ENCODE results near the gene GABRD.
"Not testable (repeated sequence)": the region's sequence is repeated elsewhere in the genome, so short reads cannot be mapped to it uniquely, and the experiment has no call there.

GABRD gene

GRCh38 chr1:1978108-1978507, 41.0 kb upstream of the GABRD start:
- no peak overlapping the region for H3K4me3 ChIP-seq (ENCODE audit: low read length in 2 of 2)
- H3K27me3 ChIP-seq (ENCODE audit: control insufficient read depth in 1 of 2, insufficient read depth in 2 of 2, low read length in 2 of 2) = peaks cover 4 to 7% of the 10 kb centered on the region in 2 donors
- no peak overlapping the region for H3K9ac ChIP-seq (ENCODE audit: low read length in 2 of 2)
- H3K4me1 ChIP-seq (ENCODE audit: control insufficient read depth, insufficient read depth, low read length) = no peaks in the 10 kb centered on the region
- H3K9me3 ChIP-seq (ENCODE audit: control insufficient read depth in 2 of 2, low read length in 2 of 2) = no peaks in the 10 kb centered on the region
- no peaks in the 10 kb centered on the region for H3K36me3 ChIP-seq (ENCODE audit: control insufficient read depth in 2 of 2, insufficient read depth in 2 of 2, low read length in 2 of 2)
- no peak overlapping the region for H3K27ac ChIP-seq (ENCODE audit: low read length)

GRCh38 chr1:1978690-1979481, 40.3 kb upstream of the GABRD start:
- not testable (repeated sequence) for H3K36me3 ChIP-seq (ENCODE audit: control insufficient read depth in 2 of 2, insufficient read depth in 2 of 2, low read length in 2 of 2); H3K4me3 ChIP-seq (ENCODE audit: low read length in 2 of 2); H3K27me3 ChIP-seq (ENCODE audit: control insufficient read depth in 1 of 2, insufficient read depth in 2 of 2, low read length in 2 of 2); H3K9me3 ChIP-seq (ENCODE audit: control insufficient read depth in 2 of 2, low read length in 2 of 2); H3K9ac ChIP-seq (ENCODE audit: low read length in 2 of 2); H3K27ac ChIP-seq (ENCODE audit: low read length); H3K4me1 ChIP-seq (ENCODE audit: control insufficient read depth, insufficient read depth, low read length)

- H3K9me3 ChIP-seq (ENCODE audit: control insufficient read depth in 2 of 2, low read length in 2 of 2) = no peaks in the 10 kb centered on the region
- no peak overlapping the region for H3K4me3 ChIP-seq (ENCODE audit: low read length in 2 of 2)
- H3K27ac ChIP-seq (ENCODE audit: low read length) = no peak overlapping the region
- peaks cover 0 to 2% of the 10 kb centered on the region in 2 donors for H3K27me3 ChIP-seq (ENCODE audit: control insufficient read depth in 1 of 2, insufficient read depth in 2 of 2, low read length in 2 of 2)
- H3K36me3 ChIP-seq (ENCODE audit: control insufficient read depth in 2 of 2, insufficient read depth in 2 of 2, low read length in 2 of 2) = no peaks in the 10 kb centered on the region
- no peaks in the 10 kb centered on the region for H3K4me1 ChIP-seq (ENCODE audit: control insufficient read depth, insufficient read depth, low read length)
- H3K9ac ChIP-seq (ENCODE audit: low read length in 2 of 2) = no peak overlapping the region
Measured at GRCh38 chr1:1979482-1980165, 39.5 kb upstream of the GABRD start.

- Histone ChIP-seq H3K36me3 (ENCODE audit: control insufficient read depth in 2 of 2, insufficient read depth in 2 of 2, low read length in 2 of 2) (no peaks in the 10 kb centered on the region), H3K27ac (ENCODE audit: low read length) (no peak overlapping the region), H3K9ac (ENCODE audit: low read length in 2 of 2) (no peak overlapping the region), H3K9me3 (ENCODE audit: control insufficient read depth in 2 of 2, low read length in 2 of 2) (no peaks in the 10 kb centered on the region), H3K4me1 (ENCODE audit: control insufficient read depth, insufficient read depth, low read length) (no peaks in the 10 kb centered on the region), H3K4me3 (ENCODE audit: low read length in 2 of 2) (no peak overlapping the region), H3K27me3 (ENCODE audit: control insufficient read depth in 1 of 2, insufficient read depth in 2 of 2, low read length in 2 of 2) (peaks cover 0 to 2% of the 10 kb centered on the region in 2 donors)
Measured at GRCh38 chr1:1980467-1981141, 38.5 kb upstream of the GABRD start.

- Histone ChIP-seq H3K36me3 (ENCODE audit: control insufficient read depth in 2 of 2, insufficient read depth in 2 of 2, low read length in 2 of 2) (no peaks in the 10 kb centered on the region), H3K9me3 (ENCODE audit: control insufficient read depth in 2 of 2, low read length in 2 of 2) (no peaks in the 10 kb centered on the region), H3K9ac (ENCODE audit: low read length in 2 of 2) (no peak overlapping the region), H3K27ac (ENCODE audit: low read length) (no peak overlapping the region), H3K4me3 (ENCODE audit: low read length in 2 of 2) (no peak overlapping the region), H3K4me1 (ENCODE audit: control insufficient read depth, insufficient read depth, low read length) (no peaks in the 10 kb centered on the region), H3K27me3 (ENCODE audit: control insufficient read depth in 1 of 2, insufficient read depth in 2 of 2, low read length in 2 of 2) (no peaks in the 10 kb centered on the region)
Measured at GRCh38 chr1:1981142-1981500, 38.0 kb upstream of the GABRD start.

GRCh38 chr1:1981631-1982327, 37.4 kb upstream of the GABRD start:
- not testable (repeated sequence) for H3K9ac ChIP-seq (ENCODE audit: low read length in 2 of 2)

GRCh38 chr1:1982379-1983232, 36.5 kb upstream of the GABRD start:
- no peak overlapping the region for H3K9ac ChIP-seq (ENCODE audit: low read length in 2 of 2)

More at GRCh38 chr1:1981631-1982327, 37.4 kb upstream of the GABRD start:
- H3K36me3 ChIP-seq (ENCODE audit: control insufficient read depth in 2 of 2, insufficient read depth in 2 of 2, low read length in 2 of 2); H3K9me3 ChIP-seq (ENCODE audit: control insufficient read depth in 2 of 2, low read length in 2 of 2); H3K4me1 ChIP-seq (ENCODE audit: control insufficient read depth, insufficient read depth, low read length); H3K27ac ChIP-seq (ENCODE audit: low read length); H3K27me3 ChIP-seq (ENCODE audit: control insufficient read depth in 1 of 2, insufficient read depth in 2 of 2, low read length in 2 of 2); H3K4me3 ChIP-seq (ENCODE audit: low read length in 2 of 2): not testable (repeated sequence)

GRCh38 chr1:1984560-1985070, 34.5 kb upstream of the GABRD start:
- Histone ChIP-seq H3K9me3 (ENCODE audit: control insufficient read depth in 2 of 2, low read length in 2 of 2) (no peaks in the 10 kb centered on the region), H3K9ac (ENCODE audit: low read length in 2 of 2) (no peak overlapping the region), H3K4me1 (ENCODE audit: control insufficient read depth, insufficient read depth, low read length) (peaks cover 5% of the 10 kb centered on the region), H3K36me3 (ENCODE audit: control insufficient read depth in 2 of 2, insufficient read depth in 2 of 2, low read length in 2 of 2) (no peaks in the 10 kb centered on the region), H3K27ac (ENCODE audit: low read length) (no peak overlapping the region), H3K4me3 (ENCODE audit: low read length in 2 of 2) (no peak overlapping the region), H3K27me3 (ENCODE audit: control insufficient read depth in 1 of 2, insufficient read depth in 2 of 2, low read length in 2 of 2) (peaks cover 11 to 17% of the 10 kb centered on the region in 2 donors)

More at GRCh38 chr1:1982379-1983232, 36.5 kb upstream of the GABRD start:
- Histone ChIP-seq H3K4me1 (ENCODE audit: control insufficient read depth, insufficient read depth, low read length) (no peaks in the 10 kb centered on the region), H3K9me3 (ENCODE audit: control insufficient read depth in 2 of 2, low read length in 2 of 2) (no peaks in the 10 kb centered on the region), H3K36me3 (ENCODE audit: control insufficient read depth in 2 of 2, insufficient read depth in 2 of 2, low read length in 2 of 2) (no peaks in the 10 kb centered on the region), H3K27ac (ENCODE audit: low read length) (no peak overlapping the region), H3K27me3 (ENCODE audit: control insufficient read depth in 1 of 2, insufficient read depth in 2 of 2, low read length in 2 of 2) (peaks cover 2 to 4% of the 10 kb centered on the region in 2 donors), H3K4me3 (ENCODE audit: low read length in 2 of 2) (no peak overlapping the region)

- Histone ChIP-seq H3K4me3 (ENCODE audit: low read length in 2 of 2) (no peak overlapping the region), H3K9me3 (ENCODE audit: control insufficient read depth in 2 of 2, low read length in 2 of 2) (no peaks in the 10 kb centered on the region), H3K9ac (ENCODE audit: low read length in 2 of 2) (no peak overlapping the region), H3K27me3 (ENCODE audit: control insufficient read depth in 1 of 2, insufficient read depth in 2 of 2, low read length in 2 of 2) (peaks cover 11 to 17% of the 10 kb centered on the region in 2 donors), H3K4me1 (ENCODE audit: control insufficient read depth, insufficient read depth, low read length) (peaks cover 5% of the 10 kb centered on the region), H3K27ac (ENCODE audit: low read length) (no peak overlapping the region), H3K36me3 (ENCODE audit: control insufficient read depth in 2 of 2, insufficient read depth in 2 of 2, low read length in 2 of 2) (no peaks in the 10 kb centered on the region)
Measured at GRCh38 chr1:1985375-1986050, 33.6 kb upstream of the GABRD start.

Data from stomach smooth muscle (tissue), 2 donors.